ENCODE measurements around the gene FAM229A.
A peak's percentile ranks its signal among the peaks of the same experiment; 100 is the strongest.

Gene FAM229A

GRCh38 chr1:32349211-32349708 lies 13.0 kb downstream of the FAM229A start:
- no peak for DNase-seq (ENCODE audit: low read depth)

- DNase-seq (ENCODE audit: low read depth), result no peak
These were observed 15.6 kb downstream of the FAM229A start for GRCh38 chr1:32346532-32347157.

GRCh38 chr1:32345289-32345827 lies 16.9 kb downstream of the FAM229A start:
- DNase-seq (ENCODE audit: low read depth), result no peak

- DNase-seq (ENCODE audit: low read depth), result no peak
These were observed 19.6 kb downstream of the FAM229A start for GRCh38 chr1:32342704-32343103.

GRCh38 chr1:32341971-32342370 lies 20.3 kb downstream of the FAM229A start:
- no peak for DNase-seq (ENCODE audit: low read depth)

GRCh38 chr1:32341186-32341757 lies 21.0 kb downstream of the FAM229A start:
- DNase-seq (ENCODE audit: low read depth), result no peak

GRCh38 chr1:32339363-32339978 lies 22.8 kb downstream of the FAM229A start:
- no peak for DNase-seq (ENCODE audit: low read depth)

- no peak for DNase-seq (ENCODE audit: low read depth)
These were observed 23.6 kb downstream of the FAM229A start for GRCh38 chr1:32338637-32339145.

- DNase-seq (ENCODE audit: low read depth), result no peak
These were observed 24.2 kb downstream of the FAM229A start for GRCh38 chr1:32337855-32338636.

- peak; percentile 52 for DNase-seq (ENCODE audit: low read depth)
These were observed 25.2 kb downstream of the FAM229A start for GRCh38 chr1:32336963-32337675.

GRCh38 chr1:32336591-32336932 lies 25.7 kb downstream of the FAM229A start:
- no peak for DNase-seq (ENCODE audit: low read depth)

- peak; percentile 81 for DNase-seq (ENCODE audit: low read depth)
These were observed 26.3 kb downstream of the FAM229A start, which contains the start of gene MARCKSL1 for GRCh38 chr1:32335790-32336590. TSS of gene MARCKSL1 (minus strand) at chr1:32336233. CDS start at chr1:32336033, 200 bp downstream.

GRCh38 chr1:32335535-32335789 lies 26.8 kb downstream of the FAM229A start:
- no peak for DNase-seq (ENCODE audit: low read depth)

GRCh38 chr1:32334864-32335534 lies 27.3 kb downstream of the FAM229A start:
- DNase-seq (ENCODE audit: low read depth), result peak; percentile 61

GRCh38 chr1:32334274-32334861 lies 27.9 kb downstream of the FAM229A start:
- DNase-seq (ENCODE audit: low read depth), result no peak

- DNase-seq (ENCODE audit: low read depth), result no peak
These were observed 28.9 kb downstream of the FAM229A start for GRCh38 chr1:32333251-32333963.

- no peak for DNase-seq (ENCODE audit: low read depth)
These were observed 29.8 kb downstream of the FAM229A start for GRCh38 chr1:32332290-32333079.

- DNase-seq (ENCODE audit: low read depth), result no peak
These were observed 30.7 kb downstream of the FAM229A start for GRCh38 chr1:32331549-32331948.
